Measurements from ENCODE around the gene RABGAP1.
A peak's percentile ranks its signal among the peaks of the same experiment; 100 is the strongest.

Gene RABGAP1

DNA sequence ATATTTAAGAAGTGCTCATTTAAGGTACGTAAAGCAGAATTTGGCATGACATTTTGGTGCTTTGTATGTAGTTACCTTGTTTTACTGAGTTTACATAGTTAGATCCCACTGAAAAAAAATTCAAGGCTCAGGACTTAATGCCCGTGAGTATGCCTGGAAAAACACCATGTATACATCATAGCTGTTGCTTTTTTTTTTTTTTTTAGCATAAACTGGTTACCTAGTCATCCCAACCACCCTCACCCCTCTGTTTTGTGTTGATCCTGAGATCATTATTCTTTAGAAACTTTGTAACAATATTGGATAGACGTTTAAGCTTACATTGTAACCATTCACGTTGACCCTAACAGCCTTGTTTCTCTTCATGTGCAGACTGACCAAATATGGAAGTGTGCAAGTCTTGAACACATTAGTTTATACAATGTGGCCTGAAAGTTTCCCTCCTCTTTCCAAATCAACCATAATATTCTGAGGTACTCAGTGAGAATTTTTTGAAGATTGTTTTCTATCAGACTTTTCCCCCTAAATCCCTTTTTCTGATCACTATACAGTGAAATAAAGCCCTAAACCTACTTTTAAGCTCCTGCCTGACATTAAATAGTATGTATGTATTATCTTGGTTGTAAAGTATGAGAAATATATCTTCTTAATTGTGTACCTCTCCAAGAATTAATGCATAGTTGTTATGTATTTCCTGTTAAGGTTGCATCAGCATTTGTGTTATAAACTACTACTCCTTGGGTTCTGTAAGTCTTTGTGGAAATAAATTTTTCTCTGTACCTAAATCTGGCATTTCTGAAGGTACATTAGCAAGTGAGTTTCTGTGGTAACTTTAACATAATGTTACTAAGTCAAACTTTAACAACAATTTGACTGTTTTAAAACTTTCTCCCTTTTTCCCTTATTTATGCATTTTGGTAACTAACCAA is 4.4 kb downstream of the RABGAP1 start:
- DNase-seq (ENCODE audit: low read depth in 3 of 3, low spot score in 1 of 3), result no peak

DNA sequence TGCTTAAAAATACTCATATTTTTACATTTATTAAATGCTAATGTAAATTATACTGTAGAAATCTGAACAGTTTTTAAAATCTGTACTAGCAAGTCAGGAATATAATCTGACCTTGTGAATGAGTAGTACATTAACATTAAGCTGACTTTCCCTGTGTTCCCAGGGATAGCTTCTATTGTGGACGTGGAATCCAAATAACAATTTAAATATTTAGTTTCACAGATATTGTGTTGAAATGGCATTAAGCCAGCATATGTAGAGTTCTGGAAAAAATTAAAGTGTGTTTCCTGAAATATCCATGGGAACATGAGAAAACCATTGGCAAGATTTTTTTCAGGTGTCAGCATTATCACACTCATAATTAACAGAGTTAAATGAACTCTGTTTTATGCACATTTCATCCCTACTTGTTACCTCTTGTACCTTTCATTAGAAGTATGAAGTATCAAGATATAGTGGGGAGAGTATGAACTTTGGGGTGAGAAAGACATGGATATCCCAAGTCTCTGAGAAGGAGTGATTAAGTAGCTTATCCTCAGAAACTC is 5.7 kb downstream of the RABGAP1 start:
- no peak for DNase-seq (ENCODE audit: low read depth in 3 of 3, low spot score in 1 of 3)

DNA sequence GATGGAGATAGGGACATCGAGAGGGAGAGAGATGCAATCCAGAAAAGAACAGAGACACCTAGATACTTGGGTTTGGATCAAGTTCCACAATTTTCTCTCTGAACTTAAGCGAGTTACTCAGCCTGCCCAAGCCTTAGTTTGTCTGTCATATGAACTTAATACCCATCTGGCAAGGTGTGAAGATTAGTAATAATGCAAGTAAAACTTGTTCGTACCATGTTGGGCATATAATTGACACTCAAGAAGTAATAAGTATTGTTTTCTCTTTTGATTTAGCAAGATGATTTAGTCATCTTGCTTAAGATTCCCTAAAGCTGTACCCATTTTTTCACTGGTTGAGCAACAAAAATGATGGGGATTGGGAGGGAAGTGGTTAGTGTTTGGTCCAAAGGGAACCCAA is 7.5 kb downstream of the RABGAP1 start:
- no peak for DNase-seq (ENCODE audit: low read depth in 3 of 3, low spot score in 1 of 3)

DNA sequence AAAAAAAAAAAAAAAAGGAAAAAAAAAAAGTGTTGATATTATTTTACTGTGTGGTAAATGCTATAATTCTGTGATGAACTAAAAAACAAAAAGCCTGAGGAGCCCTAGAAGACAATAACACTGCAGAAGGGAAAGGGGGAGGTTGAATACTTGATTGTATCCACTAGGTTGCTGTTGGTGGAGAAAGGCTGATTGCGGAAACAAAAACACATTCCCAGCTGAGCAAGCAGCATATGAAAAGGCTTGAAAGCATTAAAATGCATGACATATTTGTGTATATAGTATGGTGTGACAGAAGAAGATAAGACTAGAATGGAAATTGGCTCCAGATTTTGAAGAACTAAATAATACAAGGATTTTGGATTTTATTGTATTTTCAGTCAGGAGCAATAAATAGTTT is 8.9 kb downstream of the RABGAP1 start:
- no peak for DNase-seq (ENCODE audit: low read depth in 3 of 3, low spot score in 1 of 3)

DNA sequence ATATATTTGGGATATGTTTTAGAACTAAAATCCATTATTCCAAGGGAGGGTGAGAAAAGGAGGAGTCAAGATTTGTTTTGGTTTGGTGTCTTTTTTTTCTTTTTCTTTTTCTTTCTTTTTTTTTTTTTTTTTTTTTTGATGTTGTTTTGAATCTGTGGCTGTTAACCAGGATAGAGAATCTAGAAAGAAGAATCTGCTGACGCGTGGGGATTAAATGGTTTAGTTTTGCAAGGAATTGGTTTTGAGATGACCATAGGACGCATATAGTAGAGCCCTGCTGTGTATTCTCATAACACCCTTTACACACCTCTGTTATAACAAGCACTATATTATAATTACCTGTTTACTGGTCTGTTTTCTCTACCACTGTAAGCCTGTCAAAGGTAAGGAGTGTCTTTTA is 9.4 kb downstream of the RABGAP1 start:
- DNase-seq (ENCODE audit: low read depth in 3 of 3, low spot score in 1 of 3), result no peak

DNA sequence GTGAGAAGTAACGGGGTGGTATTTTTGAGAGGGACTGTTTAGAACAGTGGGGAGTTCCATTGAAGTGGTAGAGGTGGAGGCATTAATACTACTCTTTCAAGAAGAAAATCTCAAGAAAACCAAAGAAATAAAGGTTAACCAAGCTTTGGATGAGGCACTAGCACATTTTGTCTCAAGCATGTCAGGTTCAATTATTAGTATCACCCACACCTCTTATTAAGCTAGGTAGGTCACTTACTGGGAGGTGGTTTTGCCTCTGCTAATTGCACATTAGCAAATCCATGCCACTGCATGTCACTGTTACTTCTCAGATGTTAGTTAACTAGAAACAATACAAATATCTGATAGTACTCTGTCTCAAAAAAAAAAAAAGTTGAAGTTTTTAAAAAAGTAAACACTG is 10.2 kb downstream of the RABGAP1 start:
- no peak for DNase-seq (ENCODE audit: low read depth in 3 of 3, low spot score in 1 of 3)

DNA sequence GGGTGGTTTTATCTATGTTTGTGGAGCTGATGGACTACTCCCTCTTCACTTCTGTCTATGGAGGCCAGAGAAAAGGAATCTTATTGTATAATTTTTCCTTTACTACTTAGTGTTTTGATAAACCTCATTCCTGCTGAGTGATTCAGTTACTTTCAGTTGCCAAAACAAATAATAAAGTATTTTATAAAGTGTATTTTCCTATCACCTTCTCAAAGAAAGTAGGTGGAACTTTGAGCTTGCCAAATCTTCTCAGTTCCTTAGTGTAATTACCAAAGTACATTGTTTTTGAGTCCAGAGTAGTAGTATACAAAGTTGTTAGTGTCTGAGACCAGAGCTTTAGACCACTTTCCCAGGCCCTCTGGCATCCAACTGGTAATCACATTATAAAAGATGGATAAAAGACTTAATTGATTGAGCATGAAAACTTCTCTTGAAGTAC is 13.5 kb downstream of the RABGAP1 start:
- no peak for DNase-seq (ENCODE audit: low read depth in 3 of 3, low spot score in 1 of 3)

DNA sequence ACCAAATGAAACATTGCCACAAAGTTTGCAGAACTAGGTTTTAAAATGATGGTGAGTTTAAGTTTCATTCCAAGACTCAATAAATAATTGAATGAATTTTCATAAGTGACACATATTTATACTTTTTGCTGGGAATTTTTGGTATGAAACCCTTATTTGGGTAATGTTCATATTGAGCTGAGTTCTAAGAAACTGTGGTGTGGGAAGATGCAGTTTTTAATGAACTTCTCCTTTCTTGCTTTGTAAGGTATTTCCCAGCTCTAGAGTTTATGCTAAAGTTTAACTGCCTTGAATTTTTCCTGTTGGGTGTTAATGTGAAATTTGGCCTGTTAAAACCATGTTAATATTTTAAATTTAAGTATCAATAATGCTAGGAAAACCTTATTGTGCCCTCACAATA is 15.1 kb downstream of the RABGAP1 start:
- DNase-seq (ENCODE audit: low read depth in 3 of 3, low spot score in 1 of 3), result no peak

DNA sequence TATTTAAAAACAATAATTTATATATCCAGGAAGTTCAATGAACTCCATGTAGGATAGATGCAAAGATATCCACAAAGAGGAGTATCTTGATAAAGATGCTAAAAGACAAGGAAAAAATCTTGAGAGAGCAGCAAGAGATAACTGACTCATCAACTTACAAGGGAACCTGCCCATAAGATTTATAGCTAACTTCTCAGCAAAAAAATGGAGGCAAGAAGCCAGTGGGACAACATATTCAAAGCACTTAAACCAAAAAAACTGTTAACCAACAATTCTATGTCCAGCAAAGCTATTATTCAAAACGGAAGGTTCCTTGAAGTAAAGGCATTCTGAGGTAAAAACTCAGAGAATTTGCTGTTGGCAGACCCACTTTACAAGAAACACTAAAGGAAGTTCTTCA is 20.3 kb downstream of the RABGAP1 start:
- DNase-seq (ENCODE audit: low read depth in 3 of 3, low spot score in 1 of 3), result no peak

DNA sequence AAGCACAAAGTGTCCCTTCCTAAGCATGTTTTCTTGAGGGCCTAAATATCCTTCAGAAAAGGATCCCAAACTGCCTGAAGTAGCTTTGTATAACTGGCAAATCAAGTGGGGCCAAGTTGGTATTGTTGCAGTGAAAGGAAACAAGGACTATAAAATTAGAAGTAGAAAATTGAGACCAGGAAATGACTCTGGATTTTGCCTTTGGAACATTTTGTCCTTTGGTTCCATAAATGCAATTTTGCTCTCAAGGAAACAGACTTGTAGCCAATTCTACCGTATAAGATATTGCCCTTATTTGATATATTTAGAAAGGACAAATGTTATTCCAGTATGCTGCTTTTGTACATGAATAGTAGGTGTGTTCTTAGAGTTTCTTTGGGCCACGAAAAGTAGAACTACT is 34.4 kb downstream of the RABGAP1 start:
- DNase-seq (ENCODE audit: low read depth in 3 of 3, low spot score in 1 of 3), result no peak

DNA sequence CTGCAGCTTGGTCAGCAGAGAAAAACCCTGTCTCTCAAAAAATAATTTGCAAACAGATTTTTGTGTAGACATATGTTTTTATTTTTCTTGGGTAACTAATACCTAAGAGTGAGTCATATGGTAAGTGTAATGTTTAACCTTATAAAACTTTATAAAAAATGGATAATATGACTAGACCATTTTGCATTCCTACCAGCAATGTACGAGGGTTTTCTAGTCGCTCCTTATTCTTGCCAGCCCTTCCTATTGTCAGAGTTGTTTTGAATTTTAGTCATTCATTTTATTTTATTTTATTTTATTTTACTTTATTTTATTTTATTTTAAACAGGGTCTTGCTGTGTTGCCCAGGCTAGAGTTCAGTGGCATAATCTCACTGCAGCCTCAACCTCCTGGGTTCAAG is 37.8 kb downstream of the RABGAP1 start:
- DNase-seq (ENCODE audit: low read depth in 3 of 3, low spot score in 1 of 3), result no peak

DNA sequence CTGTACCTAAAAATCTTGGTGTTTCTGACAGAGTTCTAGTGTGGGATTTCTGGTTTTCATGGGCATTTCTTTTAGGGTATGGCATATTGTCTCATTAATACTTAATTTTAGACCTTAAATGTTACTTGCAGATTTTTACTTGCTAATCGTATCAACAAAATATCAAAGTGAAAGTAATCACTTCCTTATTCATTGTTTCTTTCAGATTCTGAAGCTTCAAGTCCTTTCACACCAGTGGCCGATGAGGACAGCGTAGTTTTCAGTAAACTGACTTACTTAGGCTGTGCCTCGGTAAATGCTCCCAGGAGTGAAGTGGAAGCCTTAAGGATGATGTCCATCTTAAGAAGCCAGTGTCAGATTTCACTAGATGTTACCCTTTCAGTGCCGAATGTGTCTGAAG is 45.2 kb downstream of the RABGAP1 start:
- DNase-seq (ENCODE audit: low read depth in 3 of 3, low spot score in 1 of 3), result no peak

DNA sequence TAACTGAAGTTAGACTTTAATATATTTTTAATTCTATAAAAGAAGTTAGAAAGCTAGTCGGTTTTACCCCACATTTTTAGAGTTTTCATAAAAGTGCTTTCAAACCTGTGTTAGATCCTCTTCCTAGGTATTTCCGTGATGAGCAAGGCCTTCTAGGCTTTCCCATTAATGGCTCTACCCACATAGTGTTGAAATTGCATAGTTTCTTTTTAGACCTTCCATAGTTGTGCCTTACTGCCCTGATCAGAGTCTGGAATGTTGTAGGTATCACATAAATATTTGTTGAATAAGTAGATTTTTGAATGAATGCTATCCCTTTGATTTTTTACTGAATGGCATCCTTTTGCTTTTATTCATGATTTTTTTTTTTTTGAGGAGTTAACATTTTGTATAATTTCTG is 47.3 kb downstream of the RABGAP1 start:
- no peak for DNase-seq (ENCODE audit: low read depth in 3 of 3, low spot score in 1 of 3)

DNA sequence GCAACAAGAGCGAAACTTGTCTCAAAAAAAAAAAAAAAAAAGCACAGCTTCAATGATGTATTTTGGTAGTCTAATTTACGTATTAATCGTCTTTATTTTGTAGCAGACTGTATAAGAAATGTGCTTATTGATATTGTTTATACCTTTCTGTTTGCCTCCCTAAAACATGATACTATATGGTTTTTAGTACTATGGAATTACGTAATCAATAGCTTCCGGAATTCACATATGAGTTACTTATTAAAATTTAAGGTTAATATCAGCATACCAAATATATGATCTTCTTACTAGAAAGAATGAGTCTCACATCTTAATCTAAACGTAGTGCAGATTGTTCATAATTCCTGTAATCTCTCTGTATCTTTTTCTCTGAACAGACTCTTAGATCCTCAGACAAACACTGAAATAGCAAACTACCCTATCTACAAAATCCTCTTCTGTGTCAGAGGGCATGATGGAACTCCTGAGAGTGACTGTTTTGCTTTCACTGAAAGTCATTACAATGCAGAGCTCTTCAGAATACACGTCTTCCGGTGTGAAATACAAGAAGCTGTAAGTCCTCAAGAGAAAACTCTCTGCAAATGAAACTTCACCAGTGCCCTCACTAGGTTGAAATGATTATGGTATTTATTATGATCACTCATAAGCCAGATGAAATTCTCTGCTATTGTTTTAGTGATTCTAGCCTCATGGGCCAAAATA is 48.3 kb downstream of the RABGAP1 start:
- no peak for DNase-seq (ENCODE audit: low read depth in 3 of 3, low spot score in 1 of 3)

DNA sequence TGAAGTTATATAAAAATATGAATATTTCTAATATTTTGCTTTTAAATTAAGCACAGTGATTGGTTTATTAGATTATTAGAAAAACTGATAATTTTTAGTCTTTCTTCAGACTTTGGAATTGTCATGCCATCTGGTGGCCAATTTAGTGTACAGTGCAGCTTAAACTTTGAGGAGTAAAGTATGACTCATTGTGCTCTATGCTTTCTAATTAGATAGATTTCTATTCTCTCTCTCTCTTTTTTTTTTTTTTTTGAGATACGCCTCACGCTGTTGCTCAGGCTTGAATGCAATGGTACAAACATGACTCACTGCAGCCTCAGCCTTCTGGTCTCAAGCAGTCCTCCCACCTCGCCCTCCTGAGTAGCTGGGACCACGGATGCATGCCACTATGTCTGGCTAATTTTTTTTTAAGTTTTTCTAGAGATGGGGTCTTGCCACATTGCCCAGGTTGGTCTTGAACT is 50.6 kb downstream of the RABGAP1 start:
- DNase-seq (ENCODE audit: low read depth in 3 of 3, low spot score in 1 of 3), result peak in 1 of 3 donors; percentile 4

DNA sequence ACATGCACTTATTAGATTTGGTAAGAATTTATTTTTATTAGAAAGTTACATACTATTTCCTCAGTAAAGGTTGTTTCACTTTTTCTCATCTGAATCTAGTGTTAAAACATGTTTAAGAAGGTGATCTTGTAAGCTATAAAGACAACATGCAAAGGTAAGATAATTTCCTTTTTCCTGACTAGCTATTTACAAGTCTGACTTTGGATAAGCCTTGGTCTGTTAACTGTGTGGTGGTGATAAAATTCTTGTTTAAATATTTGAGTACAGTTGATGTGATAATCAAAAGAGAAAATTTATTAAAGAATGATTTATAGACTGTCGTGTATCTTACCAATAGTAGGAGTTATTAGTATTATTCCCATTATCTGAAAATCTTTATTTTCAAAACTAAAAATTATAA is 55.8 kb downstream of the RABGAP1 start:
- DNase-seq (ENCODE audit: low read depth in 3 of 3, low spot score in 1 of 3), result no peak

DNA sequence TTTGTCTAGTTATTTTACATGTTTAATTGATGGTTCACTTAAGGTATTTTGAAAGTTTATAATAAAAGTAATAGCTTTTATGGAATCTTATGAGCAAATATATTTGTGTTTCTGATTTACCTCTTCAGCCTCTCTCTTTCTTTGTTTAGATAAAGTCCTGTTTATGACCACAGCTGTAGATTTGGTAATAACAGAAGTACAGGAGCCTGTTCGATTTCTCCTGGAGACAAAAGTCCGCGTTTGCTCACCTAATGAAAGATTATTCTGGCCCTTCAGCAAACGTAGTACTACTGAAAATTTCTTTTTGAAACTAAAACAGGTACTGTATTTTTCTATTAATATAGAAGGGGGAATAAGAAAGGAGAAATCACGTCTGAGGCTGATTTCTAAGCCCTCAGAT is 57.6 kb downstream of the RABGAP1 start:
- no peak for DNase-seq (ENCODE audit: low read depth in 3 of 3, low spot score in 1 of 3)

DNA sequence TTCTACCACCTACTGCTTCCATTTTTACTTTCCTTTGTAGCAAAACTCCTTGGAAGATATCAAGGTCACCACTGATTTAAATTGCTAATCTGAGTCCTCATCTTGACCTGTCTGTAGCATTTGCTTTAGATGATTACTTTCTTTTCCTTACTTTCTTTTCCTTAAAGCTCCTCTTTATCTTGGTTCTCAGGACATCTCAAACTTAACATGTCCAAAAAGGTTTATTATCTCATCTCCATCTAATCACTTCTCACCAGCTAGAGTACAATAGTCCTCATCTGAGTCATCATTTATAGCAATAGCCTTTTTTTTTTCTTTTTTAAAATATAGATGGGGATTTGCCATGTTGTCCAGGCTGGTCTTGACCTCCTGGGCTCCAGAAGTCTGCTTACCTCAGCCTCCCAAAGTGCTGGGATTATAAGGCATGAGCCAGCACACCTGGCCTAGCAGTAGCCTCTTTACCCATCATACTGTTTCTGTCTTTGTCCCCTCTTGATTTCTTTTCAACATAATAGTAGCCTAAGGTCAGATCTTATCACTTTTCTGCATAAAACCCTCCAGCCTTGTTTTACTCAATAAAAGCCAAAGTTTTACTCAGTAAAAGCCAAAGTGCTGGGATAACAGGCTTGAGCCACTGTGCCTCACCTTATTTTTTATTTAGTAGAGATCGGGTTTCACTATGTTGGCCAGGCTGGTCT is 59.7 kb downstream of the RABGAP1 start:
- no peak for DNase-seq (ENCODE audit: low read depth in 3 of 3, low spot score in 1 of 3)

DNA sequence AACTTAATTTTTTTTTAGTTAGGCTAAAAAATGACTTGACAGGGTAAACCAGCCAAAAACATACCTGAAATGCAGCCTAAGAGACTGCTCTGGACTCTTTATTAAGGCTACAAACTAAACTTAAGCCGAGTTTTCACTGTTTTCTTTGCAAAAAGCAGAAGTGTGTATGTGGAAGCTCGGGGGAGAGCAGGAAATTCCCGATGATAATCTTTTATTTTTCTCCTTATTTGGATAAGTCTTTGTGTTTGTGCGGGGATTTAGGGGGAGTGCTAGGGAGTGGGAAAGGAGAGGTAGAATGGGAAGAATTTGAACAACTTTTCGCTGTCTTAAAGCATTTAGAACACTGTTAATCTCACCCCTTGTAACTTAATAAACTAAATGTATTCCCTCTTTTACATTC is 61.9 kb downstream of the RABGAP1 start:
- DNase-seq (ENCODE audit: low read depth in 3 of 3, low spot score in 1 of 3), result no peak

DNA sequence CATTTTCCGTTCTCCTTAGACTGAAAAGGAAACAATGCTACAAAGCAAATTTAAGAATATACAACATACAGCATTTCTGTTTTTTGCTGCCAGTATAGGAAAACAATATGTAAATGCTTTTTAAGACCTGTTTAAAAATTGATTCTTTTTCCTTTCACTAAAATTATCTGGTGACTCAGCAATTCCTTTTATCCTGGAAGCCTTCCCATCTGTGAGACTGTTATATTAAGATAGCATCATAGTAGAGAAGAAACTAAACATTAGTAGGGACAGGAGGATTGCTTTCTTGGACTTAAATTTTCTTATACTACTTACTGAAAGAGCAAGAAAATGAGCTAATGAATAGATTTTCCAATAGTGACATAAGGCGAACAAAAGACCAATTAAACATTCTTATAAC is 62.6 kb downstream of the RABGAP1 start:
- no peak for DNase-seq (ENCODE audit: low read depth in 3 of 3, low spot score in 1 of 3)

DNA sequence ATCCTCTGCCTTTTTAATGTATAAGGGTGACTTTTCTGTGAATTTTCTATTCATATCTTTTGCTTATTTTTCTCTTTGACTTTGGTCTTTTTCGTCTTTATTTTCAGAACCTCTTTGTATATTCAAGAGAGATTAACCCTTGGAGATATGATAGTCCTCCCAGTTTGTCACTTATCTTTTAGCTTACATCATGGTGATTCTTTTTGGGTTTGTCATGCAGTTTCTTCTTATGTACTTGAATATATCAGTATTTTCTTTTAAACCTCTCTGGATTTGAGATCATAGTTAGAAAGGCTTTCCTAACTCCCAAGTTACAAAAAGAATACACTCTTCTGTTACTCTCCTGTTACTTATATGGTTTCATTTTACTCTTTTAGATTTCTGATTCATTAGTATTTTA is 65.1 kb downstream of the RABGAP1 start:
- no peak for DNase-seq (ENCODE audit: low read depth in 3 of 3, low spot score in 1 of 3)

DNA sequence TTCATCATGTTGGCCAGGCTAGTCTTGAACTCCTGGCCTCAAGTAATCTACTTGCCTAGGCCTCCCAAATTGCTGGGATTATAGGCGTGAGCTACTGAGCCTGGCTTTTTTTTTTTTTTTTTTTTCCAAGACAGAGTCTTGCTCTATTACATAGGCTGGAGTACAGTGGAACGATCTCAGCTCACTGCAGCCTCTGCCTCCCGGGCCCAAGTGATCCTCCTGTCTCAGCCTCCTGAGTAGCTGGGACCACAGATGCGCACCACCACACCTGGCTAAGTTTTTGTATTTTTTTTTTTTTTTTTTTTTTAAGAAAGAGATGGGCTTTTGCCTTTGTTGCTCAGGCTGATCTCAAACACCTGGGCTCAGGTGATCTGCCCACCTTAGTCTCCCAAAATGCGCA is 66.4 kb downstream of the RABGAP1 start:
- DNase-seq (ENCODE audit: low read depth in 3 of 3, low spot score in 1 of 3), result no peak

Measured in stimulated activated CD4-positive, alpha-beta T cell treated with anti-CD3 and anti-CD28 coated beads, TNF-alpha, amount 100 ng/mL, for 1 hour (primary cell).